Keratinocyte (primary cell): ENCODE measurements around the gene ABAT. TPM values are rescaled to one million over a fixed set of nuclear protein-coding genes. Genes with fewer than 3 reads are reported as not detected.

Experiments used
- DNase-seq: peaks from one replicate; pipeline ENCODE4 v3.0.0-alpha.2; 2011; ENCODE audit warnings: low read depth, missing footprints, low spot score
- FAIRE-seq: peaks from 2 replicates; lab custom pipeline; 2011; peaks lifted over from hg19 to GRCh38; lab: Jason Lieb, UNC
- H2AFZ ChIP-seq: 2 replicates; pipeline ENCODE4 v1.6.0; 2012; ENCODE audit warnings: low read length, control low read depth, inconsistent platforms; ENCODE audit not compliant: control insufficient read depth
- H3K27ac ChIP-seq: 2 replicates; pipeline ENCODE4 v1.5.1; 2011; ENCODE audit warnings: low read length; ENCODE audit not compliant: control insufficient read depth, insufficient read depth
- H3K27me3 ChIP-seq: 3 replicates; pipeline ENCODE4 v1.6.0; 2011; ENCODE audit warnings: low read length; ENCODE audit not compliant: control insufficient read depth, insufficient read depth; ENCODE audit errors: extremely low read depth
- H3K36me3 ChIP-seq, 2 experiments: 2 replicates in 1 of 2; 3 replicates in 1 of 2; pipeline ENCODE4 v1.5.1; 2011; ENCODE audit warnings: low read length in 2 of 2, mild to moderate bottlenecking in 1 of 2; ENCODE audit not compliant: control insufficient read depth in 2 of 2, insufficient read depth in 2 of 2; ENCODE audit errors: extremely low read depth in 1 of 2
- H3K4me1 ChIP-seq: 3 replicates; pipeline ENCODE4 v1.5.1; 2011; ENCODE audit warnings: low read length; ENCODE audit not compliant: control insufficient read depth, insufficient read depth; ENCODE audit errors: extremely low read depth
- H3K4me2 ChIP-seq: 3 replicates; pipeline ENCODE4 v1.6.0; 2011; ENCODE audit warnings: low read depth, low read length; ENCODE audit not compliant: control insufficient read depth, insufficient read depth; ENCODE audit errors: extremely low read depth
- H3K4me3 ChIP-seq, 3 experiments: fragments of 200-600 bp in 1 of 3; sonication (generic) in 1 of 3; 2 replicates in 2 of 3; 3 replicates in 1 of 3; pipeline ENCODE4 v1.5.1; 2011 to 2016; ENCODE audit warnings: low read length in 3 of 3, mild to moderate bottlenecking in 3 of 3, control low read depth in 2 of 3, inconsistent platforms in 1 of 3, low read depth in 1 of 3, mixed read lengths in 1 of 3, mixed run types in 1 of 3, moderate library complexity in 1 of 3; ENCODE audit not compliant: control insufficient read depth in 2 of 3, insufficient read depth in 2 of 3; ENCODE audit errors: extremely low read depth in 1 of 3
- H3K79me2 ChIP-seq: 2 replicates; pipeline ENCODE4 v1.6.0; 2012; ENCODE audit warnings: low read length; ENCODE audit not compliant: control insufficient read depth, insufficient read depth
- H3K9ac ChIP-seq: 3 replicates; pipeline ENCODE4 v1.6.0; 2011; ENCODE audit warnings: low read length; ENCODE audit not compliant: control insufficient read depth, insufficient read depth; ENCODE audit errors: extremely low read depth
- H3K9me1 ChIP-seq: 3 replicates; pipeline ENCODE4 v1.6.0; 2011; ENCODE audit warnings: low read length; ENCODE audit not compliant: control insufficient read depth, insufficient read depth; ENCODE audit errors: extremely low read depth
- H3K9me3 ChIP-seq: 2 replicates; pipeline ENCODE4 v1.5.1; 2012; ENCODE audit warnings: low read depth, low read length; ENCODE audit not compliant: control insufficient read depth
- H4K20me1 ChIP-seq: 3 replicates; pipeline ENCODE4 v1.6.0; 2011; ENCODE audit warnings: low read length; ENCODE audit not compliant: control insufficient read depth, insufficient read depth; ENCODE audit errors: extremely low read depth
- CTCF ChIP-seq, 3 experiments: IDR thresholded peaks in 1 of 3; conservative IDR thresholded peaks in 1 of 3; optimal IDR thresholded peaks in 1 of 3; 2 replicates in 2 of 3; 3 replicates in 1 of 3; pipeline versions ENCODE3 to v1.5.1; 2011; ENCODE audit warnings: low read length in 3 of 3, mild to moderate bottlenecking in 3 of 3, moderate library complexity in 2 of 3, control low read depth in 1 of 3, inconsistent platforms in 1 of 3; ENCODE audit not compliant: insufficient read depth in 2 of 3; ENCODE audit errors: extremely low read depth in 1 of 3
- EZH2 ChIP-seq: IDR thresholded peaks from one replicate; pipeline ENCODE4 v1.6.1; 2012; ENCODE audit warnings: inconsistent platforms, mild to moderate bottlenecking, low read length, moderate library complexity
- dilution Hi-C: fragments of 300-500 bp; cut with MboI; formaldehyde crosslinking; loops from one replicate; pipeline ENCODE4 v1.7.0; 2020; ENCODE audit warnings: low sequenced_read_pairs; ENCODE audit not compliant: extremely low pct_ligation_motif_present
- polyA plus RNA-seq, 5 experiments: library from polyadenylated mRNA; depleted of rRNA in 3 of 5; stranded (reverse) in 3 of 5; stranded (forward) in 1 of 5; unstranded in 1 of 5; fragments of >200 nt; gene quantifications; 1 replicate in 1 of 5; 2 replicates in 3 of 5; 3 replicates in 1 of 5; pipeline versions ENCODE4 v1.2.1 to v1.2.3, GENCODE V29; 2011 to 2012; ENCODE audit warnings: missing spikeins in 2 of 5, low read depth in 1 of 5, low replicate concordance in 1 of 5

The ABAT gene
- polyA plus RNA-seq, 1 donor (not counting 4 experiments of a cell fraction or from before 2014, with no cell fraction given): 13.7 TPM

- peaks cover 24 to 28% of the 10 kb centered on the region in 2 experiments for H3K36me3 ChIP-seq
- dilution Hi-C loops: no loop called here
- no peak overlapping the region for H2AFZ ChIP-seq
- TF ChIP-seq EZH2 (no peak), CTCF (optimal IDR thresholded peaks at IDR 0.05 in 1 of 3, IDR thresholded peaks at IDR 0.05 in 1 of 3, conservative IDR thresholded peaks at IDR 0.05 in 1 of 3; ENCODE audit: extremely low read depth in 1 of 3, insufficient read depth in 2 of 3, low read length in 3 of 3) (no peak)
- no peak overlapping the region for H3K4me3 ChIP-seq
- H4K20me1 ChIP-seq: no peaks in the 10 kb centered on the region
- H3K4me1 ChIP-seq: peaks cover 14% of the 10 kb centered on the region
- H3K9ac ChIP-seq: no peak overlapping the region
- H3K9me1 ChIP-seq: no peaks in the 10 kb centered on the region
- H3K4me2 ChIP-seq: no peak overlapping the region
- H3K27ac ChIP-seq: no peak overlapping the region
- FAIRE-seq: no peak
- no peaks in the 10 kb centered on the region for H3K9me3 ChIP-seq
- no peaks in the 10 kb centered on the region for H3K79me2 ChIP-seq
- no peak for DNase-seq
- no peaks in the 10 kb centered on the region for H3K27me3 ChIP-seq
Measured at GRCh38 chr16:8648877-8649276, 25.5 kb upstream of the ABAT start.

GRCh38 chr16:8649829-8650554 is 24.4 kb upstream of the ABAT start:
- FAIRE-seq: no peak
- Histone ChIP-seq H3K4me2 (no peak overlapping the region), H3K9me1 (no peaks in the 10 kb centered on the region)

More at GRCh38 chr16:8649829-8650554, 24.4 kb upstream of the ABAT start:
- DNase-seq: no peak
- H3K27ac ChIP-seq: no peak overlapping the region
- dilution Hi-C loops: no loop called here
- peaks cover 14% of the 10 kb centered on the region for H3K4me1 ChIP-seq
- no peaks in the 10 kb centered on the region for H3K9me3 ChIP-seq
- H3K27me3 ChIP-seq: no peaks in the 10 kb centered on the region
- H3K4me3 ChIP-seq: no peak overlapping the region
- no peak overlapping the region for H2AFZ ChIP-seq
- H3K36me3 ChIP-seq: peaks cover 13 to 21% of the 10 kb centered on the region in 2 experiments
- TF ChIP-seq CTCF (optimal IDR thresholded peaks at IDR 0.05 in 1 of 3, IDR thresholded peaks at IDR 0.05 in 1 of 3, conservative IDR thresholded peaks at IDR 0.05 in 1 of 3; ENCODE audit: extremely low read depth in 1 of 3, insufficient read depth in 2 of 3, low read length in 3 of 3) (no peak), EZH2 (no peak)
- H4K20me1 ChIP-seq: no peaks in the 10 kb centered on the region
- H3K79me2 ChIP-seq: no peaks in the 10 kb centered on the region
- H3K9ac ChIP-seq: no peak overlapping the region
